Epithelial cell of esophagus (primary cell): ENCODE measurements around the gene MSL1.

Experiments used
- DNase-seq: peaks from one replicate; pipeline ENCODE4 v3.0.0; 2010; ENCODE audit warnings: low read depth
- H3K4me3 ChIP-seq: 2 replicates; pipeline ENCODE4 v1.5.1; 2011; ENCODE audit warnings: mild to moderate bottlenecking, low read length, control low read depth
- CTCF ChIP-seq: IDR thresholded peaks from 2 replicates; pipeline ENCODE4 v1.5.1; 2011; ENCODE audit warnings: low read depth, mild to moderate bottlenecking, low read length, control low read depth, inconsistent platforms; ENCODE audit not compliant: insufficient read depth; ENCODE audit errors: missing control alignments

MSL1 gene

GRCh38 chr17:40122999-40123810 is 1.4 kb downstream of the MSL1 start:
- peak; percentile 44 for DNase-seq
- TF ChIP-seq CTCF, result no peak
- peak overlapping the region; percentile 97 for H3K4me3 ChIP-seq

- no peak for TF ChIP-seq CTCF
- peak overlapping the region; percentile 97 for H3K4me3 ChIP-seq
- no peak for DNase-seq
Measured at GRCh38 chr17:40123811-40124114, 2.0 kb downstream of the MSL1 start.

GRCh38 chr17:40124279-40125141 is 2.7 kb downstream of the MSL1 start:
- peak; percentile 26 for DNase-seq
- no peak for TF ChIP-seq CTCF
- H3K4me3 ChIP-seq, result peak overlapping the region; percentile 97

GRCh38 chr17:40129498-40129897 is 7.7 kb downstream of the MSL1 start:
- no peak for DNase-seq
- no peak for TF ChIP-seq CTCF
- H3K4me3 ChIP-seq, result no peak overlapping the region

- H3K4me3 ChIP-seq, result no peak overlapping the region
- TF ChIP-seq CTCF, result no peak
- DNase-seq, result peak; percentile 19
Measured at GRCh38 chr17:40130352-40131042, 8.7 kb downstream of the MSL1 start.

GRCh38 chr17:40134184-40134583 is 12.4 kb downstream of the MSL1 start:
- no peak for DNase-seq
- no peak overlapping the region for H3K4me3 ChIP-seq
- TF ChIP-seq CTCF, result no peak
